ENCODE measurements around the gene ARL6IP5.

ARL6IP5 gene

DNA sequence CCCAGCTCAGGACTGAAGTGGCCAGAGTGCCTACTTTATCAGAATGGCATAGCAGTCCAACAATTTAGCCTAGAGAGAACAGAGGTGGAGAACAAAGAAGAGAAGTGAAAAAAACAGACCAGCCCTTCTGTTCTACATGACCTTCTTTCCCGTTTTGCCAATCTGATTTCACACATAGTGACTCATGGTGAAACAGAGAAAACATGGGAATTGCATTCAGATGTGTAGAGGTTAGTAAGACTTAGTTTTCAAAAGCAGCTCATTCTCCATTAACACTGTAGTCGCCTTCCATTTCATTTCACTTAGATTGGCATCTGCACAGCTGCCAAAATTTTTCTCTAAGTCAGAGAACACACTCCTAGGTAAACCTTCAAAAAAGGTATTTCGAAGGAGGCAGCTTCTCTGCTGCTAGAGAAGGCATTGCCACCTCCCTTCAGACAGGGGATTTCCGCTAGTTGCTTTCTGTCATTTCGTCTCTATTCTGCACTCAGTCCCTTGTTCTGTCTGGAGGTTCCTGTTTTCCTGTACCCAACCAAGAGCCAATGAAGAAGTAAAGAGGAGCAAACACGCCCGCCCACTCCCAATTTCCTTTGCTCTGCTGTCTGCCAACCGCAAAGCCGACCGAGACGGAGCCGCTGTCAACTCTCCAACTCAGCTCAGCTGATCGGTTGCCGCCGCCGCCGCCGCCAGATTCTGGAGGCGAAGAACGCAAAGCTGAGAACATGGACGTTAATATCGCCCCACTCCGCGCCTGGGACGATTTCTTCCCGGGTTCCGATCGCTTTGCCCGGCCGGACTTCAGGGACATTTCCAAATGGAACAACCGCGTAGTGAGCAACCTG is at the start of gene ARL6IP5:
Gene ARL6IP5 (plus strand): TSS at position 612 of the 842 bp plus-strand sequence. CDS start 111 bp downstream, at position 723.
- DNase-seq (ENCODE audit: low read depth): peak; percentile 67

- no peak for DNase-seq (ENCODE audit: low read depth)
Measured at GRCh38 chr3:69044608-69045007, 40.1 kb upstream of the ARL6IP5 start.

DNA sequence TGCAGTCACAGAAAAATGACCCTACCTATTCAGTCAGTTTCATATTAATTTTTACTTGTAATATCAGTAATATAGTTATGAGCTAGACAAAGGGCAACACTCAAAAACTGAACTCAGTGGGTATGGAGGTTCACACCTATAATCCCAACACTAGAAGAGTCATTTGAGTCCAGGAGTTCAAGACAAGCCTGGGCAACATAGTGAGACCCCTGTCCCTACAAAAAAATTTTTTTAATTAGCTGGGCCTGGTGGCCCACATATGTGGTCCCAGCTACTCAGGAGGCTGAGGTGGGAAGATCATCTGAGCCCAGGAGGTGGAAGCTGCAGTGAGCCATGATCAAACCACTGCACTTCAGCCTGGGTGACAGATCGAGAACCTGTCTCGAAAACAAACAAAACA is 35.7 kb upstream of the ARL6IP5 start:
- no peak for DNase-seq (ENCODE audit: low read depth)

GRCh38 chr3:69051756-69052471 is 32.8 kb upstream of the ARL6IP5 start, which contains the start of gene TMF1:
TMF1 (minus strand) TSS chr3:69052333; CDS start chr3:69052086, 247 bp downstream.
- peak; percentile 96 for DNase-seq (ENCODE audit: low read depth)

DNA sequence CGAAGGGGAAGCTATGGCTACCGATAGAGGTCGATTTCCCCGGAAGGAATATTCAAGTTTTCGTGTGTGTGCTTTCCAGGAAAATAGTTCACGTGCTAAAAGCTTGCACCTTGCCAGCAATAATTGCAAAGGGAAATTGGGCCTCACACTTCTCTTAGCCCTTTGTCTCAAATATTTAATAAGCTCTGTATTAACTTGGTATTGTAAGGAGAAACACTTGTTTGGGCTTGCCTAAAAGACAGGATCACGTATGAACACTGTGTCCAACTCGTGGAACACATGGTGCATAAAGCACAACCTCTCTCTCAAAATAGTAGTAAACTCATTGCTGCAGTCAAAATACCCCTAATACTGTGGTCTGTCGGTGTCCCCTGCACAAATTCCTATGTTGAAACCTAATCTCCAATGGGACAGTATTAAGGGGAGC is 32.3 kb upstream of the ARL6IP5 start:
- no peak for DNase-seq (ENCODE audit: low read depth)

- DNase-seq (ENCODE audit: low read depth): no peak
Measured at GRCh38 chr3:69058180-69058946, 26.4 kb upstream of the ARL6IP5 start.

- DNase-seq (ENCODE audit: low read depth): no peak
Measured at GRCh38 chr3:69058947-69059224, 25.9 kb upstream of the ARL6IP5 start.

GRCh38 chr3:69059688-69060087 is 25.0 kb upstream of the ARL6IP5 start:
- DNase-seq (ENCODE audit: low read depth): no peak

DNA sequence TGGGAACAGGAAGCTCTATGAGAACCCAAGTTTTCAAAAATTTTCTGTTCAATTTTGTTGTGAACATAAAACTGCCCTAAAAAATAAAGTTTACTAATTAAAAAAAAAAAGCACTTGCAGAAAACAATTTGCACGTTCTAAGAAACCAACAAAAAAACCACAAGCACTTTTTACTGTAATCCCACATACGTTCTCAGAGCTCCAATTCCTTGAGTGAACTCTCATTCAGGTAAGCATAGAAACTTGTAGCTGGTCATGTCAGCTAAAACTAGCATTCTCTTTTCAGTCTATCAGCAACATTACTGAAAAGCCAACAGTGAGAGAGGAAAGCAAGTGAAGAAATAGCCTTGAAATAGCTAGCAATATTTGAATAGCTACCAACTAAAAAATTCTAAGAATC is 21.1 kb upstream of the ARL6IP5 start:
- no peak for DNase-seq (ENCODE audit: low read depth)

GRCh38 chr3:69065318-69065964 is 19.3 kb upstream of the ARL6IP5 start:
- no peak for DNase-seq (ENCODE audit: low read depth)

DNA sequence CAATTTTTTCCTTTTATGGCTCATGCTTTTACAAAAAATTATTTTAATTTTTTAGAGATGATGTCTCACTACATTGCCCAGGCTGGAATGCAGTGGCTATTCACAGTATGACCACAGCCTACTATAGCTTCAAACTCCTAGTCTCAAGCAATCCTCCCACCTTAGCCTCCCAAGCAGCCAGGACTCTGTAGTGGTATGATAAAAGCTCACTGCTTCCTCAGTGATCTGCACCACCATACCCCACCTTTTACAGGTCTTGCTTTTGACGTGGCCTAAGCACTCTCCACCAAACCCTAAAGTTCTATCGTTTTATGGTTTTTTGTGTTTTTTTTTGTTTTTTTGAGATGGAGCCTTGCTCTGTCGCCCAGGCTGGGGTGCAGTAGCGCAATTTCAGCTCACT is 18.6 kb upstream of the ARL6IP5 start:
- no peak for DNase-seq (ENCODE audit: low read depth)

- no peak for DNase-seq (ENCODE audit: low read depth)
Measured at GRCh38 chr3:69072928-69073327, 11.8 kb upstream of the ARL6IP5 start.

GRCh38 chr3:69079269-69080159 is 5.2 kb upstream of the ARL6IP5 start:
- no peak for DNase-seq (ENCODE audit: low read depth)

GRCh38 chr3:69080233-69080920 is 4.4 kb upstream of the ARL6IP5 start, which contains the start of gene UBA3:
UBA3 (minus strand) TSS chr3:69080365; CDS start chr3:69080353, 12 bp downstream.
- DNase-seq (ENCODE audit: low read depth): peak; percentile 81

GRCh38 chr3:69081583-69082262 is 3.0 kb upstream of the ARL6IP5 start:
- no peak for DNase-seq (ENCODE audit: low read depth)

GRCh38 chr3:69082361-69082760 is 2.4 kb upstream of the ARL6IP5 start:
- DNase-seq (ENCODE audit: low read depth): no peak

DNA sequence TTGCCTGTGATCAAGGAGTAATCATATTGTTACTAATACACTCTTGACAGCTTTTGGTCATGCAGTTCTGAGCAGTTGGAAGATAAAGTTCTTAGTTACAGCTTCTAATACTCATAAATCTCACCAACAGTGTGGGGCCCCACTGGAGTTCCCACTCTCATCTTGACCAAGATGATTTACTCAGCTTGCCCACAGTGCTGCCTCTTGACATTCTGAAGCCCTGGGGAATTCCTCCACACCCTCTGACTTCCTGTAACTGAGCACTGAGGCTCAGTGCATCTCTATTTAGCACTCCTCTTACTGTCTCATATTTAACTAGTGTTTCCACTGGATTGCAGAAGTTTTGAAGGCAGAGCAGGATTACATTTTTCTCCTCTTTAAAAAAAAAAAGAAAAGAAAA is 1.9 kb upstream of the ARL6IP5 start:
- DNase-seq (ENCODE audit: low read depth): no peak

DNA sequence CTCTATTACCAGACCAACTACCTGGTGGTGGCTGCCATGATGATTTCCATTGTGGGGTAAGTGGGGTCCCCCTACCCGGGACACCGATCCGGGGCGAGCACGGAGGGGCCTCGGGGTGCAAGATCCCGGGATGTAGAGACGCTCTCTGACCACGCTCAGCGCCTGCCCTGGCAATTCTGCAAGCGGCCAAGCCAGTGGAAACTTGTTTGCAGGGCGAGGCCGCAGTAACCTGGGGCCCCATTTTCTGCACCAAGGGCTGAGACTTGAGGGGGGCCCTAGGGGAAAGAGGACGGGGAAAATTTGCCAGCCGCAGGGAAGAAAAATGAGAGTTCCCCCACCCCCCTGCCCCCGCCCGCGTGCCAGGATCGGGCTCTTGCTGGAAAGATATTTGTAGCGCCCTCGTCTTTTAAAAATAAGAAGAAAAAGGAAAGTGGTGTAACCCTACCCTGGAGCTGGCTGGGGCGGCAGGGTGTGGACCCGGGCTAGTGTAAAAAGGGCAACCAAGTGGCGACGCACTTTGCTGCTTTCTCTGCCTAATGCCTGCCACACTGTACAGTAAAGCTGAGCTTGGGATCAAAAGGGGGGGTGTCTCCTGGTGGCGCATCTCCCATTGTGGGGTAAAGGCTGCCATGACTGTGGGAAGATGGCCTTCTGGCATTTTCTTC is 563 bp downstream of the ARL6IP5 start:
- no peak for DNase-seq (ENCODE audit: low read depth)

Measured in stimulated activated CD8-positive, alpha-beta memory T cell treated with anti-CD3 and anti-CD28 coated beads, Interleukin-15, amount 100 ng/mL, for 24 hours (primary cell).